NCI-H1105 (cell line): ENCODE measurements around the gene PCOLCE2.
"Not testable (repeated sequence)": the region's sequence is repeated elsewhere in the genome, so short reads cannot be mapped to it uniquely, and the experiment has no call there.

Experiments
- DNase-seq: peaks from one replicate; lab custom pipeline; 2025; lab: John Stamatoyannopoulos, UW

Gene PCOLCE2

GRCh38 chr3:142898346-142899213, 9.7 kb upstream of the PCOLCE2 start:
- DNase-seq, result no peak

- DNase-seq, result no peak
Observed at GRCh38 chr3:142897807-142898206, 8.9 kb upstream of the PCOLCE2 start.

DNA sequence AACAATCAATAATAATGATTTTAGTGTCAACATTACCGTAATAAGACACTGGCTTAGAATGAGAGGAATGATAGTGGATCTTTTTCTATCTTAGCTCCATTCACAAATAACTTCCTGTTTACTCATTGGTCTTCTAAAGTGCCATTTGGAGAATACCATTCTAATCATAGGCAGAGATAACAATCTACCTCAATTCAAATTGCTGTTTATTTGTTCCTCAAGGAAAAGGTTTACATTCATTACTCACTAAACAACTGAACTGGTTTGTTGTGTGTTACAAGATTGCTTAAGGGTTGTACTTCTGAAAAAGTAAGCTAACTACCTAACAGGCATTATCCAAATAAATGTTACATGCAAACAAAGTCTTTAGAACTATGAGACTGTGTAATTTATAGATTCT, 8.1 kb upstream of the PCOLCE2 start:
- DNase-seq, result no peak

GRCh38 chr3:142896201-142896755, 7.4 kb upstream of the PCOLCE2 start:
- DNase-seq, result no peak

DNA sequence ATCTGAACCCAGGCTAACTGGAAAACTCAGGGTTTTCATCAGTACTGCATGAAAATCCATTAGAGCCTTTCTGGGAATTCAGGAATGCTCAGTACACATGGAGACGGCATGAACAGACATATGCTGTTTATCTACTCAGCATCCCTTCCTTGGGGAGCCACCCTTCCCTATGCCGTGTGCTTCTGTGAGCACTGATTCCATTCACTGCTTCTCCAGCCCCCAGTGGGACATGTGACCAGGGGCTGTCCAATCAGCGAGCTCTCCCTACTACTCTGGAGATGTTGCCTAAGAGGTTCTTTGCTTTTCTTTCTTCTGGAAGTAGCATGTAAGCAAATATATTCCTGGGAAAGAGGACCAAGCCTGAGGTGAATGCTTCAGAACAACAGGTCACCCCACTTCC, 5.6 kb upstream of the PCOLCE2 start:
- no peak for DNase-seq

DNA sequence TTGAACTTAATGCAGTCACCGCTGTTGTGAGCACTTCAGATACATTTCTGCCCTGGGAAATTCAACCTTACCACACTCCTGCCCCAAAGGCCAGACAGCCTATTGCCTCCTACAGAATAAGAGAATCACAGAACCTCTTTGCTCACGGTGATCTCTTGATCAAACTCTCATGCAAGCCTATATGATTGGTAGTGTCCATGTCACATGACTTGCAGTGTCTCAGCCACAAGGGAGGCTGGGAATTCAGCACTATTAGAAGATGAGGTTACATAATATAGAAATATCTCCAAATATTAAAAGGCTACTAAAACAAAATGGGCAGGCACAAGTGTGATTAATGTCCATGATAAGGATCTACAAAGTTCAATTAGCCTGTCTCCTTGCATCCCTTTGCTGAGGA, 3.8 kb upstream of the PCOLCE2 start:
- no peak for DNase-seq

DNA sequence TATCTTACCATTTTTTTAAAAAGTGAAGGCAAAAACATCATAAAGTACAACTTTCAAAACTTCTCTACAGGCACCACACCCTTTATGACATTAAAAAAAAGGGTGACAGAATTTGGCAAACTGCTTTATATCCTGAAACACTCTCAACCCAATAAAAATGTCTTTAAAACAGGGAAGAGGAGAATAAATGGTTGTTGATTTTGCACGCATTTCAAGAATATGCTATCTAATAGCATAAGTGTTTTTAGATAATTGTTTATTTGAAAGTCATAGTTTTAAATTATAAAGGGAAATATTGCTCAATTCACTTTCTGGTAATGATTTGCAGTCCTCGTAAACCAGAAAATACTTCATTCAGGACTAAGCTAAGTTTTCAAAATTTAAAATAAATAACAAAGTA, 1.7 kb upstream of the PCOLCE2 start:
- no peak for DNase-seq

GRCh38 chr3:142889212-142890014, 530 bp upstream of the PCOLCE2 start:
- DNase-seq, result no peak

GRCh38 chr3:142888099-142888480, 793 bp downstream of the PCOLCE2 start:
- DNase-seq, result peak; percentile 84

- no peak for DNase-seq
Observed at GRCh38 chr3:142886940-142887339, 1.9 kb downstream of the PCOLCE2 start.

DNA sequence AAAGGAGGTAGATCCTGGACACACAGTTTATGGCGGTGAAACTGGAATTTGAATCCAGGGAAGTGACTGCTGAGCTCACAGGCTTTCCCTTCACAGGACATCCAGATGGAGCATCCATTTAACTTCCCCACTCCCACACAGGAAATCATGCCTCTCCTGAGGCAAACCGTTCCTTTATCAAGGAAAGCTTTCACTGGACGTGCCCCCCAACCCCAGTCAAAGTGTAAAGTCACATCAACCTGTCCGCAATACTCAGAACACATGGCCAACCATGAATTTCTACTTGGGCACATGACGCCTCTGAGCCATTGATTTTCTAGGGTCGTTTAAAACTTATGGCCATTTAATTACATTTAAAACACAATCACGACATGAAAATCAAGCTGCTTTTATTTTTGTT, 2.9 kb downstream of the PCOLCE2 start:
- DNase-seq, result no peak

DNA sequence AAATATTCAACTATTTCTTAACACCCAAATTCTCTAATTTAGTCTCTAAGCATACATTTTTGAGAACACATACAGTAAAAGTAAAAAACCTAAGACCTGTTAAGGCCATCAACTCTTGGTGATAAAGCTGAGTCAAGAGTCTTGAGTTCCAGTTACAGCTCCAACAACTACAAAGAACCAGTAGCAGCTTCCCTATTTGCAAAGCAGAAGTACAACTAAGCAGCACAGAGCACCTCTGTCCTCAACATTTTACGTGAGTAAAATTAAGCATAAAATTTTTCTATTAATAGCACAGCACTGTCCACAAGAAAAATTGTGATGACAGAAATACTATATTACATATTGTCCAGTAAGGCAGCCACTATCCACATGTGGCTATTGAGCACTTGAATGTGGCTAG, 4.4 kb downstream of the PCOLCE2 start:
- DNase-seq, result no peak

DNA sequence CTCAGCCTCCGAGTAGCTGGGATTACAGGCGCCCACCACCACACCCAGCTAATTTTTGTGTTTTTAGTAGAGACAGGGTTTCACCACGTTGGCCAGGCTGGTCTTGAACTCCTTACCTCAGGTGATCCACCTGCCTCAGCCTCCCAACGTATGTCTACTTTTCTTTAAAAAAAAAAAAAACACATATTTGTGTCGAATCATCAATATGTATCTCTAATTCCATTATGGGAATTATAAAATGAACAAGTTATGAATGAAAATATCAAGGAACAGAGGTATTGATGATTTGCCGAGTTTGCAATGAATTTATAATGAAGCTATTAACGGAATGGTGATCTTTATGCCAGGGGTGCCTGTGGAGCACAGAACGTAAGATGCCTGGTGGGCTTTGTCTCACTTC, 5.3 kb downstream of the PCOLCE2 start:
- not testable (repeated sequence) for DNase-seq

GRCh38 chr3:142881445-142882224, 7.2 kb downstream of the PCOLCE2 start:
- no peak for DNase-seq

DNA sequence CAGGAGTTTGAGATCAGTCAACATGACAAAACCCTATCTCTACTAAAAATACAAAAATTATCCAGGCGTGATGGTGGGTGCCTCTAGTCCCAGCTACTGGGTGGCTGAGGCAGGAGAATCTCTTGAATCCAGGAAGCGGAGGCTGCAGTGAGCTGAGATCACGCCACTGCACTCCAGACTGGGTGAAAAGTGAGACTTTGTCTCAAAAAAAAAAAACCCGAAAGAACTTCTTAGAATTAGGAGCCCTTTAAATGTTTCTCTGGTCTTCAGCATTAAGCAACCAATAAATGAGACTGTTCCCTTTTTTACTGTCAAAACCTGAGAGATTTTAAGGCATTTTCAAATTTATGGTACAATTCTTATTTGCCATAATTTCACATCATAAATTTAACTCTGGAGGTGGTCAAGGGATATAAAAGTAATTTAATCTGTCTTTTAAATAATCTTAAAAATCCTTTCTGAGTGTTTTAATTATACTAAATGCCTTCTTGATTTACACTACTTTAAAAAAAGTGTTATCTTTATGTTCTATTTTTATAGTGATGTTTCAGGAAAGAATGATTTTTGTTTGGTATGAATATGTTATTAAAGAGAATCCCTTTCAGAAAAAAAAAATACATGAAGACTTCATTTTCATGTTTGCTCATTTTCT, 10.1 kb downstream of the PCOLCE2 start:
- DNase-seq, result no peak

- DNase-seq, result no peak
Observed at GRCh38 chr3:142876417-142876816, 12.5 kb downstream of the PCOLCE2 start.

GRCh38 chr3:142875583-142876207, 13.2 kb downstream of the PCOLCE2 start:
- no peak for DNase-seq

- no peak for DNase-seq
Observed at GRCh38 chr3:142875099-142875498, 13.8 kb downstream of the PCOLCE2 start.

- not testable (repeated sequence) for DNase-seq
Observed at GRCh38 chr3:142868382-142868781, 20.5 kb downstream of the PCOLCE2 start.

DNA sequence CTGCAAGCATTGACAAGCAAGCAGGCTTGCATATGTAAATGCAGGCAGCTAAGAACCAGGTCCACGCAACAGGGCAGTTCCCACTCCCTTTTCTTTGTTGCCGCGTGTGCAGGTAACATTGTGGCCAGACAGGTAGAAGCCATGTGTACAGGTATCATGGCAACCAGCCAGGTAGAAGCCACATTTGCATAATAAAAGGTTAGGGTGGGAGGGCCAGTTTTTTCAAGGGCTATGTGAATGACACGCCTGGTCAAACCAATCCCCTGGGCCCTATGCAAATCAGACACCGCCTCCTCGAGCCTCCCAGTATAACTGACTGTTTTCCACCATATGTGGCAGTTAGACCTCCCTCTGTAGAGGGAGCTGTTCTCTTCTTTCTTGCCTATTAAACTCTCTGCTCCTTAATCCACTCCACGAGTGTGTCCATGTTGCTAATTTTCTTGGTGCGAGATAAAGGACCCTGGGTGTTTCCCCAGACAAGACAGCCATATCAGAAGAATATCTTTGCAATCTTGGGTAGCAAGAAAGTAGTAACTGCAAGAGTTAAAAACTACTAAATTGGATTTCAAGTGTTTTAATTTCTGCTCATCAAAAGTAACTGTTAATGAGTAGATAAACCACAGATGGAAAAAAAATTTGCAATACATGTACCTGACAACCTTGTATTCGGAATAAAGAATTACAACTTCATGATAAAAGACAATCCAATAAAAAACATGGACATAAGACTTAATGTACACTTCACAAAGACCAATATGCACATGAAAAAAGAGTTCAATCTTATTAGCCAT, 21.8 kb downstream of the PCOLCE2 start:
- DNase-seq, result peak; percentile 60
